BLaER1 treated with 17β-estradiol and CSF1 and Interleukin-3, amounts not matched to agents 10 nM and 100 nM (cell line): ENCODE measurements around the gene MN1.

ENCODE experiments used
- H3K27ac ChIP-seq, 11 experiments: shearing (Covaris generic); formaldehyde crosslinking; 2 replicates each; pipeline ENCODE4 v1.8.1; 2022
- H3K27me3 ChIP-seq, 11 experiments: shearing (Covaris generic); formaldehyde crosslinking; 2 replicates each; pipeline ENCODE4 v1.8.1; 2022
- H3K36me3 ChIP-seq, 11 experiments: shearing (Covaris generic); formaldehyde crosslinking; 2 replicates each; pipeline ENCODE4 v1.8.1; 2022
- H3K4me1 ChIP-seq, 10 experiments: shearing (Covaris generic); formaldehyde crosslinking; 2 replicates each; pipeline ENCODE4 v1.8.1; 2022
- H3K4me2 ChIP-seq, 11 experiments: shearing (Covaris generic); formaldehyde crosslinking; 2 replicates each; pipeline ENCODE4 v1.8.1; 2022
- H3K4me3 ChIP-seq, 10 experiments: shearing (Covaris generic); formaldehyde crosslinking; 2 replicates each; pipeline ENCODE4 v1.8.1; 2022
- H3K9ac ChIP-seq, 11 experiments: shearing (Covaris generic); formaldehyde crosslinking; 2 replicates each; pipeline ENCODE4 v1.8.1; 2022
- H3K9me3 ChIP-seq, 11 experiments: shearing (Covaris generic); formaldehyde crosslinking; replicated peaks in 1 of 11; 2 replicates each; pipeline ENCODE4 v1.8.1; 2022
- H4K20me1 ChIP-seq, 11 experiments: shearing (Covaris generic); formaldehyde crosslinking; 2 replicates each; pipeline ENCODE4 v1.8.1; 2022
- Cebpa-rat ChIP-seq, 11 experiments: shearing (Covaris generic); IDR thresholded peaks; 2 replicates each; pipeline ENCODE4 v1.8.1; 2022

The MN1 gene

DNA sequence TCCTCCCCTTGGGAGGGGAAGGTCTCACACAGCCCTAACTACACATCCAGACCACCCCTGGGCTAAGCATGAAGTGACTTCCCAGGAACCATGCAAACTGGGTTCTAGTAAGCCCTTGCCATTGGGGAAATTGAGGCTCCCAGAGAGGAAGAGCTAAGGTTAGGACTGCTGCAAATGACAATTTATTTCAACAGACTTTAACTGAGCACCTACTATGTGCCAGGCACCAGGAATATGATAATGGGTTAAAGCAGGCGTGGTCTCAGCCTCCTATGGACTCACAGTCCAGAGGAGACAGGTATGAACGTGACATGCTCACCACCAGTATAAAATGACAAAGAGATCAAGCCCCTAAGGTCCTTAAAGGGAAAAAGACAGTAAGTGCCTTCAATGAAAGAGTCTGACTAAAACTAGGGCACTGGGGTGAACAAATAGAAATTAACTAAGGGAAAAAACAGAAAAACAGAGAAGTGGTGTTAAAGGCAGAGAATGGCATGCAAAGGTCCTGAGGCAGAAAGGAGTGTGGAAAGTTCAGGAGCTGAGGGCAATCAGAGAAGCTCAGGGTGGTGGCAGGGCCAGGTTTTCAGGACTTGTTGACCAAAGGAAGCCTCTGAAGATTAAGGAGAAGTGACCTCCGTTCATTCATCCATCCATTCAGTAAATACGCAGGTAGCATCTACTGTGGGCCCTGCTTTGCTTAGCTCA, 14.4 kb upstream of the MN1 start:
- H3K4me3 ChIP-seq, result no peak overlapping the region
- no peaks in the 10 kb centered on the region for H4K20me1 ChIP-seq
- TF ChIP-seq Cebpa-rat (IDR thresholded peaks at IDR 0.05), result no peak

DNA sequence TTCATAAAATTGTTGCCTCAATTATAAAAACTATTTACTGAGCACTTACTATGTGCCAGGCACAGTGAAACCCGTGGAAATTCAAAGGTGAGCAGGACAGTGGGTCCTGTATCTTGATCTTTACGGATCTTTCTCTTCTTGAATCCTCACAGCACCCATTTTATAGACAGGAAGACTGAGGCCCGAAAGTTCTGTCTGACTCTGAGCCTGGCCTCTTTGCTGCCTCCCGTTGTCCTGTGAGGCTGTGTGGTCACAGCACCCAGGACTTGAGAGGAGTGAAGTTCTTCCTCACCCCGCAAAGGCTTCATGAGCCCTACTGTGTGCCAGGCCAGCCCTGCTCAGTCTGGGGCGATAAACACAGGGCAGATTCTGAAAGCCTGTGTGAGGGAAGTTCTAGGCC, 13.4 kb upstream of the MN1 start:
- Histone ChIP-seq H3K4me1 (no peaks in the 10 kb centered on the region), H3K27me3 (no peaks in the 10 kb centered on the region), H3K4me2 (no peak overlapping the region), H3K36me3 (no peaks in the 10 kb centered on the region), H3K4me3 (no peak overlapping the region), H4K20me1 (no peaks in the 10 kb centered on the region), H3K9ac (no peak overlapping the region), H3K9me3 (0 out of 22 replicates have a peak, but pooled peaks cover 0 to 1% (median 0%) of the 10 kb centered on the region in 11 experiments), H3K27ac (no peak overlapping the region)
- no peak for TF ChIP-seq Cebpa-rat (IDR thresholded peaks at IDR 0.05)

More for the DNA sequence above, 14.4 kb upstream of the MN1 start:
- H3K4me2 ChIP-seq, result no peak overlapping the region
- no peaks in the 10 kb centered on the region for H3K36me3 ChIP-seq
- H3K4me1 ChIP-seq, result no peaks in the 10 kb centered on the region
- H3K9ac ChIP-seq, result no peak overlapping the region
- H3K27ac ChIP-seq, result no peak overlapping the region
- H3K27me3 ChIP-seq, result no peaks in the 10 kb centered on the region
- 0 out of 22 replicates have a peak, but pooled peaks cover 0 to 5% (median 0%) of the 10 kb centered on the region in 11 experiments for H3K9me3 ChIP-seq

DNA sequence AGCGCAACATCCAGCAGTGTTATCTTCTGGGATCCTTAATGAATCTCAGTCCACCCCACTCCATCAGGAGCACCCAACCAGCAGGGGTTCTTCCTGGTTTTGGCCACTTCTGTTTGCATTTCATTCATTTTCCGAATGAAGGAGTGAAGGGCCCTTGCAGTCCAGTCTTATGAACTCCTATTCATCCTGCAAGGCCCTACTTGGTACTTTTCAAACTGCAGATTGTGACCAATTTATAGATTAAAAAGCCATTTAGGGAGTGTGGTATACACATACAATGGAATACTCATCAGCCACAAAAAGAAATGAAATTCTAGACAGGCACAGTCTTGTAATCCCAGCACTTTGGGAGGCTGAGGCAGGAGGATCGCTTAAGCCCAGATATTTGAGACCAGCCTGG, 10.2 kb upstream of the MN1 start:
- H3K9ac ChIP-seq, result no peak overlapping the region
- H3K9me3 ChIP-seq, result no peaks in the 10 kb centered on the region
- H3K36me3 ChIP-seq, result no peaks in the 10 kb centered on the region
- H3K4me2 ChIP-seq, result no peak overlapping the region
- H3K4me3 ChIP-seq, result no peak overlapping the region
- H3K27me3 ChIP-seq, result no peaks in the 10 kb centered on the region
- no peak for TF ChIP-seq Cebpa-rat (IDR thresholded peaks at IDR 0.05)
- H4K20me1 ChIP-seq, result no peaks in the 10 kb centered on the region; a peak in 1 of 22 replicates
- H3K4me1 ChIP-seq, result no peaks in the 10 kb centered on the region; a peak in 1 of 20 replicates
- H3K27ac ChIP-seq, result no peak overlapping the region

DNA sequence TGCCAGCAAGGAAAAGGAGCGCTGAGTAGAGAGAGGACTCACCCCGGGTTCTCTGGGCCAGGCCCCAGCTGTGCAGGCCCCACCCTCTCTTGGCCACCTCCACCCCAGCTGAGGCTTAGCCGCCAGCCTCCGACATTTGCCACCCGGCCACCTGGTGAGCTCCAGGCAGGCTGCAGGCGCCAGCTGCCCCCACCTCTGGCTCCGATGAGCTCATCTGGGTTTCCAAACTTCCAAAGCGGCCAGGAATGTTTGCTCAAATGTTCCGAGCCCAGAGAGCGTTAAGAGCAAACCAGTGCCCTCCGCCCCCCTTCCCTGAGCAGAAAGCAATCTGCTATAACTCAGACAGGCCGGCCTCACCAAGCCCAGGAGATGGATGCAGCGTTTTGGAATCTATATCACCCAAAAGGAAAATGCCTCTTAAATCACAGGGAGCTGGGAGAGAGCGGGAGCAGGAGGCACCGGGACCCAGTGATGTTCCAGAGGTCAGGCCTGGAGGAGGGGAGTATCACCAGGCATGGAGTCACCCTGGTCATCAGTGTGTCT, 9.1 kb upstream of the MN1 start:
- H3K4me3 ChIP-seq, result no peak overlapping the region
- H3K9ac ChIP-seq, result no peak overlapping the region
- H3K36me3 ChIP-seq, result no peaks in the 10 kb centered on the region
- H3K9me3 ChIP-seq, result no peaks in the 10 kb centered on the region
- no peaks in the 10 kb centered on the region for H3K27me3 ChIP-seq
- no peaks in the 10 kb centered on the region; a peak in 1 of 22 replicates for H4K20me1 ChIP-seq
- no peak overlapping the region for H3K4me2 ChIP-seq
- H3K4me1 ChIP-seq, result no peaks in the 10 kb centered on the region; a peak in 1 of 20 replicates
- TF ChIP-seq Cebpa-rat (IDR thresholded peaks at IDR 0.05), result no peak
- H3K27ac ChIP-seq, result no peak overlapping the region

DNA sequence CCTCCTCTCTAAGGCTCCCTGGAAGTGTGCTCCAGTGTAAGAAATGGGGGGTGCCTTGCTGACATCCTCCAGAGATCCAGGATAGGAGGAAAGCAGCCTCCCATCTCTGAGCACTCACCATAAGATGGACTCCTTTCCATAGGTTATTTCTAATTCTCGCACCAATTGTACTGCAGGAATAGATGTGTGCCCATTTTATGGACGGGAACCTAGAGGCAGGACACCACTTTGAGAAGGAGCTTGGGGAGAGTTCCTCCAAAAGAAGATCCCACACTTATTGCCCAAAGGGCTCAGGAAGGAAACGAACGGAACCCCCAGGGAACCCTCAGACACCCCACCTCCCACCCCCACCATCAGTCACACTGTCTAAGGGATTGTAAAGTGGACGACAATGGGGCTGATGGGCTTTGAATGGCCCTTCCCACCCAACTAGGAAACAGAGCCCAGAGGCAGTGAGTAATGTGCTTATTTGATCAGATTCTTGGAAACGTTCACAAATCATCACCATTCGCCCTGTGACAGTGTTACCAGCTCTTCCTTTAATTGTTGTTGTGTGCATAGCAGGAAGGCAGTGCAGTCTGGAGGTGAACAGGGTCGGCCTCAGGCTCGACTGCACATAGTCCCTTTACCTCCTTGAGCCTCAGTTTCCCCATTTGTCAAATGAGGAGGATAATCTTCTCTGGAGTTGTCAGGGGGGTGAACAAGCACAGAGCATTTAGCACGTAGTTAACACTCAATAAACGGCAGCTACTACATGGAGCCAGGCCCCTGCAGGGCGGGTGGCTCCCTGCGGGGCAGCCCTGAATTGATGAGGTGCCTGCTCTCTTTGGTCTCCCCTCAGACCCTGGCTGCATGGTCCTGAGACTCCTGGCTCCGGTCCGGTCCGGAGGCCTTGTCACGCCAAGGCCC, 8.4 kb upstream of the MN1 start:
- no peak overlapping the region for H3K9ac ChIP-seq
- no peaks in the 10 kb centered on the region for H3K36me3 ChIP-seq
- peaks cover 0 to 3% (median under 1%) of the 10 kb centered on the region in 10 experiments; a peak in 7 of 20 replicates for H3K4me1 ChIP-seq
- H3K27me3 ChIP-seq, result no peaks in the 10 kb centered on the region
- H3K9me3 ChIP-seq, result no peaks in the 10 kb centered on the region
- H4K20me1 ChIP-seq, result no peaks in the 10 kb centered on the region; a peak in 1 of 22 replicates
- H3K27ac ChIP-seq, result no peak overlapping the region
- no peak for TF ChIP-seq Cebpa-rat (IDR thresholded peaks at IDR 0.05)
- no peak overlapping the region for H3K4me3 ChIP-seq
- no peak overlapping the region for H3K4me2 ChIP-seq

DNA sequence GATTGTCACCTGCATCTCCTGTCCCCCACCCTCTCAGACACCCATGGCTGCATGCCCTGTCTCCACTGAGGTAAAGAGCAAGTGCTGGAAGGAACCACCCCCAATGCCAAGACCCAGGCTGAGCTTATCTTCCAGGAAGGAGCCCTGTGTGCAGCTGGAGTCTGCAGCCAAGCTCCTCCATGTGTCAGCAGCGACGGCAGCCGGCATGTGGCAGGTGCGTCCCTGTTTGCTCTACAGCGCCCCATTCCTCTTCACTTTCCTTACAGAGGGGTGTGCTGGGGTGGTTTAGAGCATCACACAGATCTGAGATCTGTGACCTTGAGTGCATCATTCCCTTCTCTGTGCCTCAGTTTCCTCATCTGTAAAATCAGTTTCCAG, 7.7 kb upstream of the MN1 start:
- no peaks in the 10 kb centered on the region; a peak in 1 of 22 replicates for H4K20me1 ChIP-seq
- no peaks in the 10 kb centered on the region for H3K36me3 ChIP-seq
- H3K27ac ChIP-seq, result no peak overlapping the region
- TF ChIP-seq Cebpa-rat (IDR thresholded peaks at IDR 0.05), result no peak
- no peak overlapping the region for H3K4me3 ChIP-seq
- no peak overlapping the region; a peak in 1 of 22 replicates for H3K4me2 ChIP-seq
- H3K4me1 ChIP-seq, result peaks cover 4 to 10% (median 8%) of the 10 kb centered on the region in 10 experiments; a peak in 15 of 20 replicates
- no peak overlapping the region for H3K9ac ChIP-seq
- no peaks in the 10 kb centered on the region; a peak in 2 of 22 replicates for H3K27me3 ChIP-seq
- H3K9me3 ChIP-seq, result no peaks in the 10 kb centered on the region

DNA sequence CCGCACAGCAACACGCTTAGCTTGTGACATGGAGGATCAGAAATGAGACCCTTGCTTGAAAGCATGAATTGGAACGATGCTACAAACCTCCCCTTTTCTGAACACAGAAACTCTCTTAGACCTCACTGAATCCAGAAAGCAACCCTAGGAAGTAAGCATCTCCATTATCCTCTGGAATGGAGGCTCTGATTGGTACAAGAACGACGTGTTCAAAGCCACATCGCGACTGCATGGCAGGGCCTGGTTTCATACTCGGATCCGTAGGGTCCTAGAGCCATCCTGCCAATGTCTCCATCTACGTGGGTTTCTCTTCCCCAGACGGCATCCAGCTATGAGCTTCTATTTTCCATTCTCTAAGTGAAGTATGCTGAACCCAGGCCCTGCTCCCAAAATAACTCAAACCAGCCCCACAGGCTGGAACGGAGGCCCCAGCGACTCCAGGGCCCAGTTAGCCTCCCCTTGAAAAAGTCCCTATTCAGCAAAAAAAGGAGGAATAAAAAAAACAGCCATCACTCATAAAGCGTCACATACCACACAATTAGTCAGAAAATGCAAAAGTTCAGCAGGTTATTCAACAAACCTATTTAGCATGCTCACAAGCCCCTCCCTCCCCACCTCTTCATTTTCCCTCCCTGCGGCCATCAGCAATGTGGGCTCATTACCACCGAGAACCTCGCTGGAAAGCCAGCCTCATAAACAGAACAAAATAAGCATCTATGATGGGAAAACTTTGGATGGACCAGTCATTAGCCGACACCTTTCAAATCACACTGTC, 7.1 kb upstream of the MN1 start:
- no peak for TF ChIP-seq Cebpa-rat (IDR thresholded peaks at IDR 0.05)
- no peaks in the 10 kb centered on the region; a peak in 2 of 22 replicates for H3K27me3 ChIP-seq
- peaks cover 5 to 14% (median 11%) of the 10 kb centered on the region in 10 experiments; a peak in 15 of 20 replicates for H3K4me1 ChIP-seq
- H3K9me3 ChIP-seq, result no peaks in the 10 kb centered on the region
- H3K4me3 ChIP-seq, result no peak overlapping the region
- H3K36me3 ChIP-seq, result no peaks in the 10 kb centered on the region
- no peak overlapping the region for H3K9ac ChIP-seq
- H3K4me2 ChIP-seq, result no peak overlapping the region; a peak in 1 of 22 replicates
- no peak overlapping the region for H3K27ac ChIP-seq
- H4K20me1 ChIP-seq, result no peaks in the 10 kb centered on the region; a peak in 1 of 22 replicates

DNA sequence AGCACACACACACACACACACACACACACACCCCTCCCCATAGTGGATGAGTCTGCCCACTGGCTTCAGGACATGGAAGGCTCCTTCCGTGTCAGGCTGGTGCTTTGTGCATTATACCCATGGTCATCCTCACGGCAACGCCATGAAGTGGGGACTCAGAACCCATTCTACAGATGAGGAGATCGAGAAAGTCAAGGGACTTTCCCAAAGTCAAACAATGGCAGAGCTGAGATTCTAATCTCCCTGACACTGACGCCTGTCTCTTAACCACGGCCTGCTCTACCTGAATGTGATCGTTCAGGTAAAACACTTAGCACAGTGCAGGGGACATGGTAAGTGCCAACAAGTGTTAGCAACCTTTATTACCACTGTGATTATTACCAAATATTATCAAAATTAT, 4.3 kb upstream of the MN1 start:
- TF ChIP-seq Cebpa-rat (IDR thresholded peaks at IDR 0.05), result no peak
- peaks cover 12 to 20% (median 18%) of the 10 kb centered on the region in 11 experiments; a peak in 18 of 22 replicates for H3K27me3 ChIP-seq
- H3K36me3 ChIP-seq, result no peaks in the 10 kb centered on the region
- no peaks in the 10 kb centered on the region; a peak in 1 of 22 replicates for H4K20me1 ChIP-seq
- no peak overlapping the region for H3K4me2 ChIP-seq
- no peak overlapping the region for H3K27ac ChIP-seq
- peaks cover 8 to 25% (median 16%) of the 10 kb centered on the region in 10 experiments; a peak in 15 of 20 replicates for H3K4me1 ChIP-seq
- H3K9ac ChIP-seq, result no peak overlapping the region
- H3K4me3 ChIP-seq, result no peak overlapping the region
- H3K9me3 ChIP-seq, result no peaks in the 10 kb centered on the region
